Hepatocyte (in vitro differentiated cells): ENCODE data around the gene C5AR1. TPM values are rescaled to one million over a fixed set of nuclear protein-coding genes. Genes with fewer than 3 reads are reported as not detected.
"Not testable (repeated sequence)": the region's sequence is repeated elsewhere in the genome, so short reads cannot be mapped to it uniquely, and the experiment has no call there.

Experiments used
- DNase-seq: peaks from one replicate; pipeline ENCODE4 v3.0.0-alpha.2; 2016; ENCODE audit warnings: low spot score
- H2AFZ ChIP-seq: fragments of 200-600 bp; sonication (generic); 2 replicates; pipeline ENCODE4 v1.6.0; 2016; ENCODE audit warnings: antibody characterized with exemption, mild to moderate bottlenecking
- H3K27ac ChIP-seq: fragments of 200-600 bp; sonication (generic); 2 replicates; pipeline ENCODE4 v1.5.1; 2016; ENCODE audit warnings: mild to moderate bottlenecking
- H3K27me3 ChIP-seq: fragments of 200-600 bp; sonication (generic); 2 replicates; pipeline ENCODE4 v1.6.1; 2016
- H3K36me3 ChIP-seq: fragments of 200-600 bp; sonication (generic); replicated peaks from 2 replicates; pipeline ENCODE4 v1.5.1; 2016; ENCODE audit warnings: low read depth; ENCODE audit not compliant: insufficient read depth
- H3K4me1 ChIP-seq: fragments of 200-600 bp; sonication (generic); 2 replicates; pipeline ENCODE4 v1.5.1; 2016; ENCODE audit warnings: mild to moderate bottlenecking, moderate library complexity; ENCODE audit not compliant: insufficient read depth
- H3K4me2 ChIP-seq: fragments of 200-600 bp; sonication (generic); 2 replicates; pipeline ENCODE4 v1.6.0; 2016
- H3K4me3 ChIP-seq: fragments of 200-600 bp; sonication (generic); 2 replicates; pipeline ENCODE4 v1.5.1; 2016; ENCODE audit warnings: mild to moderate bottlenecking
- H3K79me2 ChIP-seq: fragments of 200-600 bp; sonication (generic); 2 replicates; pipeline ENCODE4 v1.6.0; 2017; ENCODE audit warnings: mild to moderate bottlenecking
- H3K9me2 ChIP-seq: fragments of 200-600 bp; sonication (generic); replicated peaks from 2 replicates; pipeline ENCODE4 v1.6.0; 2017; ENCODE audit warnings: mild to moderate bottlenecking; ENCODE audit not compliant: insufficient read depth
- H3K9me3 ChIP-seq: fragments of 200-600 bp; sonication (generic); 2 replicates; pipeline ENCODE4 v1.5.1; 2016; ENCODE audit warnings: low read depth, mild to moderate bottlenecking
- H4K20me1 ChIP-seq: fragments of 200-600 bp; sonication (generic); 2 replicates; pipeline ENCODE4 v1.6.0; 2016; ENCODE audit warnings: mild to moderate bottlenecking; ENCODE audit not compliant: insufficient read depth, poor library complexity, severe bottlenecking
- EZH2 ChIP-seq: fragments of 200-600 bp; sonication (generic); IDR thresholded peaks from 2 replicates; pipeline ENCODE4 v1.6.1; 2016; ENCODE audit warnings: antibody characterized with exemption, mild to moderate bottlenecking, borderline replicate concordance
- EZH2phosphoT487 ChIP-seq: fragments of 200-600 bp; sonication (generic); IDR thresholded peaks from one replicate; pipeline ENCODE4 v1.6.1; 2018; ENCODE audit warnings: antibody characterized with exemption, mild to moderate bottlenecking, low read depth, moderate library complexity; ENCODE audit not compliant: unreplicated experiment, severe bottlenecking
- WGBS: methylation state at CpG from one replicate; pipeline ENCODE4 v1.1.6; 2016; ENCODE audit warnings: low lambda C conversion rate; ENCODE audit errors: missing lambda C conversion rate; 5-methylcytosine and 5-hydroxymethylcytosine counted together
- polyA plus RNA-seq: library from polyadenylated mRNA; unstranded; fragments of >200 nt; fragmentation: Nextera tagmentation; extraction: Ambion mirVana; gene quantifications from 2 replicates; pipeline ENCODE4 v1.2.1, GENCODE V29; 2016
- total RNA-seq: library from RNA; depleted of rRNA; stranded (reverse); fragments of >200 nt; gene quantifications from 2 replicates; pipeline ENCODE4 v1.2.3, GENCODE V29; 2014
- TF ChIP-seq, protein P1 (sequence below): fragments of 200-600 bp; sonication (generic); IDR thresholded peaks from 2 replicates; pipeline ENCODE4 v1.5.1; 2016; ENCODE audit warnings: antibody characterized with exemption, mild to moderate bottlenecking; ENCODE audit not compliant: poor library complexity

The C5AR1 gene
- total and polyA plus RNA-seq, 2 experiments from 2014 or later, result 0.43 to 0.99 TPM

DNA sequence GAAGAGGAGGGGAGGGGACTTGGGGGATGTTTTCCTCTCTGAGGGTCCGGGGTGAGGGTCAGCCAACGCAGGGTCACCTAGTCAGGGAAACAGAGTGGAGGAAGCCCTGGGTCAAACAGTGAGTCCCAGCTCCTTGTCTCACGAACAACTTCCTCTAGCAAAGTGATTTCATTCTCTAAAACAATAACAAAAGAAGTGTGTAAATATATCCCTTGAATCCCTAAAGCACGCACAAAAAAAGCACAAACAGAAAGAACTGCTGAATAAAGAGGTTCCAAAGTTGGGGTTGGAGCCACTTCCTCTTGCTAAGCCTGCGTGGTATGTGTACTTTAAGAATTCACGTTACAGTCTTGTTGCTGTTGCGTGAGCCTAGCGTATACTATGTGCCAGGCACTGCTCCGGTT lies 20.8 kb downstream of the C5AR1 start:
- Histone ChIP-seq H3K9me2 (no peaks in the 10 kb centered on the region), H2AFZ (no peak overlapping the region), H3K36me3 (no peaks in the 10 kb centered on the region), H3K27me3 (no peaks in the 10 kb centered on the region), H3K4me2 (no peak overlapping the region), H3K79me2 (no peaks in the 10 kb centered on the region), H3K4me1 (no peaks in the 10 kb centered on the region), H4K20me1 (no peaks in the 10 kb centered on the region), H3K27ac (no peak overlapping the region), H3K9me3 (no peaks in the 10 kb centered on the region), H3K4me3 (no peak overlapping the region)
- DNase-seq, result no peak
- WGBS, result 68% methylated on average over 7 of the region's 9 CpGs
- TF ChIP-seq EZH2 (no peak), EZH2phosphoT487 (no peak)
- TF ChIP-seq, protein P1, sequence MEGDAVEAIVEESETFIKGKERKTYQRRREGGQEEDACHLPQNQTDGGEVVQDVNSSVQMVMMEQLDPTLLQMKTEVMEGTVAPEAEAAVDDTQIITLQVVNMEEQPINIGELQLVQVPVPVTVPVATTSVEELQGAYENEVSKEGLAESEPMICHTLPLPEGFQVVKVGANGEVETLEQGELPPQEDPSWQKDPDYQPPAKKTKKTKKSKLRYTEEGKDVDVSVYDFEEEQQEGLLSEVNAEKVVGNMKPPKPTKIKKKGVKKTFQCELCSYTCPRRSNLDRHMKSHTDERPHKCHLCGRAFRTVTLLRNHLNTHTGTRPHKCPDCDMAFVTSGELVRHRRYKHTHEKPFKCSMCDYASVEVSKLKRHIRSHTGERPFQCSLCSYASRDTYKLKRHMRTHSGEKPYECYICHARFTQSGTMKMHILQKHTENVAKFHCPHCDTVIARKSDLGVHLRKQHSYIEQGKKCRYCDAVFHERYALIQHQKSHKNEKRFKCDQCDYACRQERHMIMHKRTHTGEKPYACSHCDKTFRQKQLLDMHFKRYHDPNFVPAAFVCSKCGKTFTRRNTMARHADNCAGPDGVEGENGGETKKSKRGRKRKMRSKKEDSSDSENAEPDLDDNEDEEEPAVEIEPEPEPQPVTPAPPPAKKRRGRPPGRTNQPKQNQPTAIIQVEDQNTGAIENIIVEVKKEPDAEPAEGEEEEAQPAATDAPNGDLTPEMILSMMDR, result no peak

DNA sequence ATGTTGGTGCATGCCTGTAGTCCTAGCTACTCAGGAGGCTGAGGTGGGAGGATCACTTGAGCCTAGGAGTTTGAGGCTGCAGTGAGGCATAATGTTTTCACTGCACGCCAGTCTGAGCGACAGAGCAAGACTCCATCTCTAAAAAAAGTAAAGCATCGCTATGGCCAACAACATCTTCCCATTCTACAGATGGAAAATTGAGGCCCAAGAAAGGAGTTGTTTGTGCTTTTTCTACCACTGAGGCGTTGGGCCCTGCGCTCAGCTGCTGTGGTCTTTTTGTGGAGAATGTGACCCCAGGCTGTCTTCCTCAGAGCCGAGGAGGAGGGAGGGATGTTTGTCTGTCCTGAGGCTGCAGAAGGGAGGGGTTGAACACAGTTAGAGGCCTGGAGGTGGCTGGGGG lies 21.8 kb downstream of the C5AR1 start:
- H3K4me2 ChIP-seq, result no peak overlapping the region
- H3K9me2 ChIP-seq, result no peaks in the 10 kb centered on the region
- no peaks in the 10 kb centered on the region for H3K4me1 ChIP-seq
- no peak overlapping the region for H2AFZ ChIP-seq
- H3K36me3 ChIP-seq, result no peaks in the 10 kb centered on the region
- no peak for DNase-seq
- WGBS, result 93% methylated on average over 6 of the region's 6 CpGs
- no peaks in the 10 kb centered on the region for H3K79me2 ChIP-seq
- H3K9me3 ChIP-seq, result no peaks in the 10 kb centered on the region
- no peak overlapping the region for H3K4me3 ChIP-seq
- no peaks in the 10 kb centered on the region for H3K27me3 ChIP-seq
- H4K20me1 ChIP-seq, result no peaks in the 10 kb centered on the region
- TF ChIP-seq, protein P1, result no peak
- TF ChIP-seq EZH2phosphoT487 (no peak), EZH2 (no peak)
- no peak overlapping the region for H3K27ac ChIP-seq

DNA sequence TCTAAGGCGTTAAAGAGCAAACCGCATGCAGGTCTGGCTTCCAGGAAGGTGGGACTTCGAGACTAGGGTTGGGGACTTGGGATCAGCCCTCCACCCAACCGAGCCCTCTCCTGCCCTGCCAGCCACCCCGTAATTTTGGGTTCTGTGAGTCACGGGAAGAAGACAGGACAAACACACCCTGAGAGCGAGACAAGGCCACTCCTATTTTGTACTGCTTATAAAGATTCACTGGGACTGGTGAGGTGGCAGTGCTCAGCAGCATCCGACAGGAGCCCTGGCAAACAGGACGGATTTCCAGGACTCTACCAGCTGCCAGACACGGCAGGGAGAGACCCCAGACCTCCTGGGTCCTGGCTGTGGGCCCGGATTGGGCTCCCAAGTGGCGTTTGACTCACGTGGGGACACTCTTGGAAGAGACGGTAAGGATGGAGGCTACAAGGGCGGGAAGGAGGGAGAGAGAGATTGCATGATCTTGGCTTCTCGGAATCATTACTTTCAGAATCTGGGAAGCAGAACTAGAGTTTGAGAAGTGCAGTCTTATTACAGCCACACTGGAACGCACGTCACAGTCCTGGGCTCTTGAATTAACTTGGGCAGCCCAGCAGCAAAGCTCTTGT lies 22.4 kb downstream of the C5AR1 start, which contains the start of gene C5AR2:
C5AR2 (plus strand) TSS at position 245 of the 617 bp plus-strand sequence. CDS start 8,625 bp downstream, outside the sequence.
- Histone ChIP-seq H3K27me3 (no peaks in the 10 kb centered on the region), H3K4me1 (no peaks in the 10 kb centered on the region), H3K36me3 (no peaks in the 10 kb centered on the region), H4K20me1 (no peaks in the 10 kb centered on the region), H3K4me3 (no peak within 1 kb of the TSS), H3K9me2 (no peaks in the 10 kb centered on the region), H2AFZ (no peak within 1 kb of the TSS), H3K79me2 (no peaks in the 10 kb centered on the region), H3K4me2 (no peak within 1 kb of the TSS), H3K27ac (no peak within 1 kb of the TSS), H3K9me3 (no peaks in the 10 kb centered on the region)
- DNase-seq, result no peak
- 78% methylated on average over 18 of the region's 18 CpGs for WGBS
- TF ChIP-seq EZH2 (no peak), EZH2phosphoT487 (no peak)
- TF ChIP-seq, protein P1, result no peak

DNA sequence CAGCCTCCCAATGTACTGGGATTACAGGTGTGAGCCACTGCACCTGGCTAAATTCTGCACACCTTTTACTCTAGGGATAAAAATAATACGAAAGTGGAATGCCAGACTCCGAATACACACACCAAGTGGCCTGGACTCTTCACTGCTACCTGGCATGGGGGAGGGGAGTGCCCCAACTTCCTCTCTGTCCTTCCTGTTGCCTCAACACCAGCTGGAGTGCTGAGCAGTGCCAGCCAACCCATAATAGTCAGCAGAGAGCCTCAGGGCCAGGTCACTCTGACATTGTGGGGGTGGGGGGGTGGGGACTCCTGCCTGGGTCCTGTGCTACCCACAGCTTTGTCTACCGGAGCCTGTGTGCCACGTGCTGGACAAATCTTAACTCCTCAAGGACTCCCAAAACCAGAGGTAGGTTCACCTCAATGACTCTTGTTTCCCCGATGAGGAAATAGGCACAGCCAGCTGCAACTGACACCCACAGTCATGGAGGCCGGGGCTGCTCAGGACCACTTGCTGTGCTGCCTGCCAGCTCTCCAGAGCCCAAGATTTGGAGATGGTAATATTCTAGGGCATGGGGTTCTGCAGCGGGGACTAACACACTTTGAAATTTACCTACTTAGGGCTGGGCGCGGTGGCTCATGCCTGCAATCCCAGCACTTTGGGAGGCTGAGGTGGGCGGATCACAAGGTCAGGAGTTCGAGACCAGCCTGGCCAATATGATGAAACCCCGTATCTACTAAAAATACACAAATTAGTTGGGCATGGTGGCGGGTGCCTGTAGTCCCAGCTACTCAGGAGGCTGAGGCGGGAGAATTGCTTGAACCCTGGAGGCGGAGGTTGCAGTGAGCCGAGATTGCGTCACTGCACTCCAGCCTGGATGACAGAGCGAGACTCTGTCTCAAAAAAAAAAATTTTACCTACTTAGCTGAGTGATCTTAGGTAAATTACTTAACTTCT lies 27.4 kb downstream of the C5AR1 start:
- not testable (repeated sequence) for H3K9me3 ChIP-seq, H4K20me1 ChIP-seq, H3K4me3 ChIP-seq, H3K27ac ChIP-seq, H3K27me3 ChIP-seq, H3K4me2 ChIP-seq, DNase-seq, H3K36me3 ChIP-seq, H3K9me2 ChIP-seq, H3K79me2 ChIP-seq, H2AFZ ChIP-seq, H3K4me1 ChIP-seq
- 88% methylated on average over 18 of the region's 18 CpGs for WGBS
